NCI-H2196 treated with DMSO at 0.1 percent for 48 hours (cell line): ENCODE data around the gene CDKL1.
A peak's percentile ranks its signal among the peaks of the same experiment; 100 is the strongest.
"Not testable (repeated sequence)": the region's sequence is repeated elsewhere in the genome, so short reads cannot be mapped to it uniquely, and the experiment has no call there.

Experiments used
- DNase-seq: peaks from one replicate; lab custom pipeline; 2025; ENCODE audit not compliant: unreplicated experiment; lab: John Stamatoyannopoulos, UW

The CDKL1 gene

GRCh38 chr14:50335989-50336824 is 60.5 kb downstream of the CDKL1 start:
- DNase-seq, result no peak

DNA sequence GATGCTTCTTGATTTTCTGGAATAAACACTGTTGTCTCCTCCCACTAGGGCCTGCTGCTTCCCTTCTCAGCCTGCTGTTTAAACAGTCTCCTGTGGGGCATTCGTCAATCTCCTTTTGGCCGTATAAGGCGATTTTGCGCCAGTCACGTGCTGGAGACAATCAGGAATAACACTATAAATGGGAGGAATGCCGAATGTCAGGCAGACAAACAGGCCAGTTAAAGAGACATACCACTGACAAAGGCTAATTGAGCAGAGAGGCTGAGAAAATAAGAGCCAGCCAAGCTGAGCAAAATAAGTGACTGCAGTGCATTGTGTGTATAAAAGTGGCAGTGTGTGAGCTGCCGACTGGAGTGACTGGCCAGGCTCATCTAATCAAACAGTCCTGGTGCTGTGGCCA is 61.3 kb downstream of the CDKL1 start:
- DNase-seq, result peak; percentile 73

GRCh38 chr14:50334211-50334610 is 62.5 kb downstream of the CDKL1 start:
- no peak for DNase-seq

DNA sequence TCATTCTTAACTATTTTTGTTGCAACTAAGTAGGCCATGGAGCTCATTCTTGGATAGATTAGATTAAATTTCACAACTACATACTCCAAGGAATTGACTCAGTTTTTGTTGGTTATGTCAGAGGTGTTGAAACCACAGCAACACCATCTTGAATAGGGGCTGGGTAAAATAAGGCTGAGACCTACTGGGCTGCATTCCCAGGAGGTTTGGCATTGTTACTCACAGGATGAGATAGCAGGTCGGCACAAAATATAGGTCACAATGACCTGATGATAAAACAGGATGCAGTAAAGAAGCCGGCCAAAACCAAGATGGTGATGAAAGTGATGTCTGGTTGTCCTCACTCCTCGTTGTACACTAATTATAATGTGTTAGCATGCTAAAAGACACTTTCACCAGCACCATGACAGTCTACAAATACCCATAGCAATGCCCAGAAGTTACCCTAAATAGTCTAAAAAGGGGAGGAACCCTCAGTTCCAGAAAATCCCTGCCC is 63.6 kb downstream of the CDKL1 start:
- DNase-seq, result no peak

DNA sequence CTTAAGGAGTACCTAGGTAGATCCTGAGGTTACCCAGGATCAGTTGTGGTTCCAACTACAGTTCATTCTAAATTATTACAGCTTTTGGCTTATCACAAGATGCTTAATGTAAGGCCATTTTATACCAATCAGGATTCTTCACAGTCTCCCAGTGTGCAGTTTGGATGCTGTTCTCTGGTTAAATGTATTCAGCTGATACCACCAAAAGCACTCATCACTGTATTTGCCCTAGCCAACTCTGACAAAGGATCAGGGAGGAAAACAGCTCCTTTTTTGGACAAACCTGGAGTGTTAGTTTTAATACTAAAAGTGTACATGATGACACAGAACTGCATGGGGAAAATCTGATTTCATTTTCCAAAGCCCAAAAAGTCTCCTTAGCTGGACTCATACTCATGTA is 65.1 kb downstream of the CDKL1 start:
- no peak for DNase-seq

GRCh38 chr14:50321009-50321660 is 75.5 kb downstream of the CDKL1 start:
- peak; percentile 74 for DNase-seq

GRCh38 chr14:50320283-50320682 is 76.4 kb downstream of the CDKL1 start:
- DNase-seq, result no peak

DNA sequence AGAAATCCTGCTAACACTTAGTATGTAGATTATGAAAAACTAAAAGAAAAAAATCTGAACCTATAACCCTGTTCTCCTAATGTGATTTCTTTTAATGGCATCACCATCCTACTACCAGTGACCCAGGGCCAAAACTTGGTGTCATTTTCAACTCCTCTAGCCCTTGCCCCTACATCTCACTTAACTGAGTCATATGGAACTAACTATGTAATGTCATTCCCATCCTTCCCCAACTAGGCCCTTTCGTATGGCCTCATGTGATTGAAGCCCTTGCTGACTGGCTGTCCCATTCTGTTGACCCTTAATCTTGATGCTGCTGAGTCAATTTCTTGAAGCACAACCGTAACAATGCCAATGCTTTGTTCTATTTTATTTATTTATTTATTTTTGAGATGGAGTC is 77.0 kb downstream of the CDKL1 start:
- DNase-seq, result no peak

DNA sequence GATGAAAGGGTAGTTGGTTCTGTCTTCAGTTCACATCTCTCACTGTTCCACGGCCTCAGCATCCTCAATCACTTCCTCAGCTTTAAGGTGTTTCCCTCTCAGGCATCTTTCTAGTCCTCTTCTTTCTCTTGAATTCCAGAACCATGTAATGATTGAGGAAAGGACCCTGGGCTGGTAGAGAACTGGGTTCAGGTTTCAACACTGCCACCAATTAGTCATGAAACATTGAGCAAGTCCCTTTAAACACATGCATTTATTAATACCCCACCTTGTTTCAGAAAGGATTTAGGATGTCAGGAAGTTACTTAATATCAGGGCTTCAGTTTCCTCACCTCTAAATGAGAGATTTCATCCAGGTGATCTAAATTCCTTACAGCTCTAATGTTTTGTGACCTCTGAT is 77.4 kb downstream of the CDKL1 start:
- no peak for DNase-seq

GRCh38 chr14:50318031-50318626 is 78.6 kb downstream of the CDKL1 start:
- DNase-seq, result no peak

DNA sequence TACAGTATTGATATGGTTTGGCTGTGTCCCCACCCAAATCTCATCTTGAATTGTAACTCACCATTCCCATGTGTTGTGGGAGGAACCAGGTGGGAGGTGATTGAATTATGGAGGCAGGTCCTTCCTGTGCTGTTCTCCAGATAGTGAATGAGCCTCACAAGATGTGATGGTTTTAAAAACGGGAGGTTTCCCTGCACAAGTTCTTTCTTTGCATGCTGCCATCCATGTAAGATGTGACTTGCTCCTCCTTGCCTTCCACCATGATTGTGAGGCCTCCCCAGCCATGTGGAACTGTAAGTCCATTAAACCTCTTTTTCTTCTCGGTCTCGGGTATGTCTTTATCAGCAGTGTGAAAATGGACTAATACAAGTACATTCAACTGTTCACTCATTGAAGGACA is 82.6 kb downstream of the CDKL1 start:
- not testable (repeated sequence) for DNase-seq

- DNase-seq, result no peak
These were observed 84.0 kb downstream of the CDKL1 start for GRCh38 chr14:50312734-50313054.

GRCh38 chr14:50311972-50312733 is 84.5 kb downstream of the CDKL1 start, which contains the start of the genes DMAC2L and L2HGDH:
Gene DMAC2L, plus strand, starts transcription at chr14:50312324. Its CDS starts 9,164 bp downstream, at chr14:50321488.
Gene L2HGDH, minus strand, starts transcription at chr14:50312229. Its CDS starts 79 bp downstream, at chr14:50312150.
- peak; percentile 90 for DNase-seq

DNA sequence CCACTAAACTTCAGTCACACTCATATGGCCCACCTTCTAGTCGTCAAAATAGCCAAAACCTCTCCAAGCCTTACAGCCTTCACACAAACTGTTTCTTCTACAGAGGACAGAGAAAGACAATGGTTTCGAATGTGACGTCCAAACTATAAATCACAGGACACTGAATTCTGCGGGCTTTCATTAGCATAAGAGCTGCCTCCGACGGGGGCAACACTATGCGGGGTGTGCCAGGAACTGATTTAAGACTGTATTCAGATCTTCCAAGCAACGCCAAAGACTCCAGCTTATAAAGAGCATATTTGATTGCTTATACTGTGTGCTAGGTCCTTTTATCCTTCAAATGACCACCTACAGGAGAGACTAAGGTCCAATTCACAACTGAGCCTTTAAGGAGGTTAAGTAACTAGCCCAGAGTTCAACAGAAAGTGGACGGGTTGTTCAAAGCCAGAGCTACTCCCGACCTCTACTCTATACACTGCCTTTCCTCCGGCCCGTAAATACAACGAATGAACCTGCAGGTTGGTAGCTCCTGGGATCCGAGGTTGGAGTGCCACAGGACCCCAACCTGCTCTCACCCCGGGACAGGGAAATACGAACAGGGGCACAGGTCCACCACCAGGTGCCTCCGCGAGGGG is 85.2 kb downstream of the CDKL1 start:
- no peak for DNase-seq

DNA sequence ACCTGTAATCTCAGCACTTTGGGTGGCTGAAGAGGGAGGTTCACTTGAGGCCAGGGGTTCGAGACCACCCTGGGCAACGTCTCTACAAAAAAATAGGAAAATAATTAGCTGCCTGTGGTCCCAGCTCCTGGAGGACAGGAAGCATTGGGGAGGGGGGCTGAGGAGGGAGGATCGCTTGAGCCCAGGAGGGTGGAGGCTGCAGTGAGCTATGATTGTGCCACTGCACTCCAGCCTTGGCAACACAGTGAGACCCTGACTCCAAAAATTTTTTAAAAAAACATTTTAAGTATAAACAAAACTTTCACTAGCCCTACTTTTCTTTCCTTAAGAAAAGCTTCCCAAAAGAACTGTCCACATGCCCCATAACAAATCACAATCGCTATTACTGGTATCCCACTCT is 86.2 kb downstream of the CDKL1 start:
- DNase-seq, result no peak

DNA sequence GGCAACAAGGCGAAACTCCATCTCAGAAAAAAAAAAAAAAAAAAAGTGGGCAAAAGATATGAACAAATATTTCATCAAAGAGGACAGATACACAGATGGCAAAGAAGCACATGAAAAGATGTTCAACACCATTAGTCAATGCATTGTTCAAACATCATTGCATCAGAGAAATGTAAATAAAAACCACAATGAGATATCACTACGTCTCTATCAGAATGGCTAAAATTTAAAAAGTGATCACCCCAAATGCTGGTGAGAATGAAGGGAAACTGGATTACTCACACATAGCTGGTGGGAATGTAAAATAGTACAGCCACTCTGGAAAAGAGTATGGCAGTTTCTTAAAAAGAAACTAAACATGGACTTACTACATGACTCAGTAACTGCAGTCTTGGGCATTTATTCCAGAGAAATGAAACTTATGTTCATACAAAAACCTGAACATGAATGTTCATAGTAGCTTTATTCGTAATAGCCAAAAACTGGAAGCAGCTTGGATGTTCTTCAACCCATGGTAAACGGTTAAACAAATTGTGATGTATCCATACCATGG is 88.2 kb downstream of the CDKL1 start:
- no peak for DNase-seq

DNA sequence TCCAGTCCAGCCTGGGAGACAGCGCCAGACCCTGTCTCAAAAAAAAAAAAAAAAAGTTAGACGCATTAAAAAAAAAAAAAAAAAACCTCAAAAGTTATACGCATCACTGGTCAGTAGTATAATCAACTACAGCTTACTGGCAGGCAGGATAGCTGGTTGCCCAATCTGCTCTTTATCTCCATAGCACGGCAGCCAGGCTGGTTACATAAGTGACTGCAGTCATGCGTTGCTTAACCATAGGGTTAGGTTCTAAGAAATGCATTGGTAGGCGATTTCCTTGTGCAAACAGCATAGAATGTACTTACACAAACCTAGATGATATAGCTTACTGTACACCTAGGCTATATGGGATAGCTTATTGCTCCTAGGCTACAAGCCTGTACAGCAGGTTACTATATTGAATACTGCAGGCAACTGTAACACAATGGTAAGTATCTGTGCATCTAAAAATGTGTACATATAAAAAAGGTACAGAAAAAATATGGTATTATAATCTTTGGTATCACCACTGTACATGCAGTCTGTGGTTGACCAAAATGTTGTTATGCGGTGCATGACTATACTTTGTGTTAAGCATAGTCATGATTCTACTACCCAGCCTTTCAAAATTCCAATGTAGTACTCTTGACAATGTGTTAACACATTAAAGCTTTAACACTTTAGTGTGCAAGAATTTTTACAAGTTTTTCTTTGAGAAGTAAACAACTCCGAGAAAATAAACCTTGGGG is 92.8 kb downstream of the CDKL1 start:
- no peak for DNase-seq

DNA sequence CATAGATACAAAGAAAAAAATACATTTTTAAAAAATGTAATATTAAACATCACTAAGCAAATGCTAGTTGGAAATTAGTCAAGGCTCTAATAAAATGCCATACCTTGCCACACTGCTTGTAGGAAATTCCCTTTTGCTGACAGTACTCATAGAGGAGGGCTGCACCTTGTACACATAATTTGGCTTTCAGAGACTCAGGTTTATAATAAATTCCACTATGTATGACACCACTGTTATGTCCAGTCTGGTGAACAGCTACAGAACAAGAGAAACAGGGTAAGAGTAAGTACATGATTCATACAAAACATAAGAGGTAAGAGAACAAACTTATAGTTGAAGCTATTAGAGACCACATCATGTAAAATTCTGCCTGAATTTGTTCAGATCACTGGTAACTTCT is 94.8 kb downstream of the CDKL1 start:
- no peak for DNase-seq

GRCh38 chr14:50299585-50299984 is 97.1 kb downstream of the CDKL1 start:
- no peak for DNase-seq

GRCh38 chr14:50290306-50290705 is 106.4 kb downstream of the CDKL1 start:
- no peak for DNase-seq
